K562 (cell line): ENCODE data around the gene ZNF140. TPM values are rescaled to one million over a fixed set of nuclear protein-coding genes. Genes with fewer than 3 reads are reported as not detected.

Experiments used
- EP300 ChIP-seq: IDR thresholded peaks from 2 replicates; pipeline ENCODE4 v1.6.1; 2012; ENCODE audit warnings: low read length, improper control_type of control experiment
- HDAC2 ChIP-seq: fragments of 450-650 bp; IDR thresholded peaks from 2 replicates; pipeline ENCODE4 v1.6.1; 2016; ENCODE audit warnings: mild to moderate bottlenecking
- HDAC8 ChIP-seq: fragments of 450-650 bp; IDR thresholded peaks from 2 replicates; pipeline ENCODE4 v1.6.1; 2016; ENCODE audit warnings: mild to moderate bottlenecking, missing genetic modification characterization, moderate library complexity, missing compliant biosample characterization
- TBL1XR1 ChIP-seq, 2 experiments: IDR thresholded peaks; 2 replicates each; pipeline ENCODE4 v1.6.1; 2012; ENCODE audit warnings: improper control_type of control experiment in 2 of 2, low read length in 2 of 2, mild to moderate bottlenecking in 1 of 2
- ZNF324 ChIP-seq: fragments of 250-450 bp; sonication (Bioruptor Pico); IDR thresholded peaks from 2 replicates; pipeline ENCODE4 v1.4.0; 2020; ENCODE audit warnings: mild to moderate bottlenecking
- polyA plus RNA-seq, 8 experiments: library from polyadenylated mRNA; depleted of rRNA in 4 of 8; stranded (reverse) in 5 of 8; unstranded in 3 of 8; fragments of >200 nt; fragmentation: Nextera tagmentation in 2 of 8; fragmentation: Illumina TruSeq in 1 of 8; extraction: Ambion mirVana in 2 of 8; extraction: Trizol in 1 of 8; gene quantifications; 2 replicates each; pipeline versions ENCODE4 v1.2.1 to v1.2.3, GENCODE V29; 2011 to 2014; ENCODE audit warnings: inconsistent platforms in 1 of 8, missing spikeins in 1 of 8
- total RNA-seq, 7 experiments: library from RNA; depleted of rRNA in 6 of 7; stranded (reverse); fragments of >200 nt in 6 of 7; fragmentation: Illumina TruSeq in 2 of 7; extraction: Trizol in 2 of 7; gene quantifications; 2 replicates each; pipeline versions ENCODE4 v1.2.1 to v1.2.3, GENCODE V29; 2011 to 2021; ENCODE audit warnings: low replicate concordance in 1 of 7
- TF ChIP-seq, protein P1 (sequence below), 2 experiments: fragments of 450-650 bp; formaldehyde crosslinking in 1 of 2; IDR thresholded peaks; 2 replicates each; pipeline versions ENCODE4 v1.4.0 to v1.6.1; 2014 to 2020; ENCODE audit warnings: mild to moderate bottlenecking in 2 of 2, borderline replicate concordance in 1 of 2, low read depth in 1 of 2
- TF ChIP-seq, protein P2 (sequence below): IDR thresholded peaks from 2 replicates; pipeline ENCODE4 v1.6.1; 2016; ENCODE audit warnings: missing genetic modification characterization, missing compliant biosample characterization
- TF ChIP-seq, protein P3 (sequence below), 2 experiments: IDR thresholded peaks; 2 replicates each; pipeline ENCODE4 v1.6.1; 2011; ENCODE audit warnings: borderline replicate concordance in 1 of 2, control low read depth in 1 of 2, low read depth in 1 of 2, low read length in 1 of 2, mild to moderate bottlenecking in 1 of 2, mixed read lengths in 1 of 2, moderate library complexity in 1 of 2; ENCODE audit not compliant: insufficient read depth in 1 of 2, insufficient read length in 1 of 2, poor library complexity in 1 of 2, severe bottlenecking in 1 of 2; ENCODE audit errors: extremely low read depth in 1 of 2
- TF ChIP-seq, protein P4 (sequence below): sonication (generic); formaldehyde crosslinking; IDR thresholded peaks from 2 replicates; pipeline ENCODE4 v1.8.1; 2023; ENCODE audit warnings: mild to moderate bottlenecking, missing genetic modification reagents
- TF ChIP-seq, protein P5 (sequence below): sonication (generic); formaldehyde crosslinking; IDR thresholded peaks from 2 replicates; pipeline ENCODE4 v1.8.0; 2022; ENCODE audit warnings: mild to moderate bottlenecking, low read depth, missing genetic modification reagents

Gene ZNF140
- total and polyA plus RNA-seq, 9 of the 15 experiments (the other 6 are each of a cell fraction or from before 2014, with no cell fraction given): 1.6 to 10.9 (median 5.3) TPM

DNA sequence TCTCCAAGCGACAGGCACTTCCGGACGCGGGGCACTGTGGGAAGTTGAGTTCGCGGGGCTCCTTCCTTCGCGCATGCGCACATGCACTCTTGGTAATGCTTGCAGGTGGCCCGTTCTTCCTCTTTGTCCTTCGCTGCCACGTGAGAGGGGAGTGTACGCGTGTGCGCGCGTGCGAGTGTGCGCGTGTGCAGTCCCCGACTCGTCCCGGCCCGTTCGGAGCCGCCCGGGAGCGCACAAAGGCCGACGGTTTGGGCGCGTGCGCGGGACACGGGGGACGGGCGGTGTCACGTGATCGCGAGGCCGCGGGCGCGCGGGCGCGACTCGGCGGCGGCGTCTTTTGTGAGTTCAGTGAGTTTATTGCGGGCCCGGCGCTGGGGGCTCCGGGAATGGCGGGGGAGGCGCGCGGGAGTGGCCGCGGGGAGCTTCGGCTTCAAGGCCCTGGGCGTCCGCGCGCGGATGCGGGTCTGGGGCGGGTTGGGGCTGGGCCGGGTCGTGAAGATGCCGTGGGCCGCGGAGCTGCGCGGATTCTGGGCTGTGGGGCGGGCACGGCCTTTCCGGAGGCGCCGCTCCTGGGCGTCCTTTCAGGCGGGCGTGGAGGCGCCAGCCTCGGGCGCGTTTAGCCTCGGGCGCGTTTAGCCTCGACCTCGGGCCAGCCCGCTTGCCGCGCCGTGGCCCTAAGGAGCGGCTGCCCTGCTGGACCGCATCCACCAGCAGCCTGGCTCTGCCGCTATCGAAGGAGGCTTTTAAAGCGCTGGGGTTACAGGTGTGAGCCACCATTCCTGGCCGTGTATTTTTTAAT, 43.3 kb upstream of the ZNF140 start, which contains the start of gene ZNF84 (continued):
- TF ChIP-seq, protein P1, sequence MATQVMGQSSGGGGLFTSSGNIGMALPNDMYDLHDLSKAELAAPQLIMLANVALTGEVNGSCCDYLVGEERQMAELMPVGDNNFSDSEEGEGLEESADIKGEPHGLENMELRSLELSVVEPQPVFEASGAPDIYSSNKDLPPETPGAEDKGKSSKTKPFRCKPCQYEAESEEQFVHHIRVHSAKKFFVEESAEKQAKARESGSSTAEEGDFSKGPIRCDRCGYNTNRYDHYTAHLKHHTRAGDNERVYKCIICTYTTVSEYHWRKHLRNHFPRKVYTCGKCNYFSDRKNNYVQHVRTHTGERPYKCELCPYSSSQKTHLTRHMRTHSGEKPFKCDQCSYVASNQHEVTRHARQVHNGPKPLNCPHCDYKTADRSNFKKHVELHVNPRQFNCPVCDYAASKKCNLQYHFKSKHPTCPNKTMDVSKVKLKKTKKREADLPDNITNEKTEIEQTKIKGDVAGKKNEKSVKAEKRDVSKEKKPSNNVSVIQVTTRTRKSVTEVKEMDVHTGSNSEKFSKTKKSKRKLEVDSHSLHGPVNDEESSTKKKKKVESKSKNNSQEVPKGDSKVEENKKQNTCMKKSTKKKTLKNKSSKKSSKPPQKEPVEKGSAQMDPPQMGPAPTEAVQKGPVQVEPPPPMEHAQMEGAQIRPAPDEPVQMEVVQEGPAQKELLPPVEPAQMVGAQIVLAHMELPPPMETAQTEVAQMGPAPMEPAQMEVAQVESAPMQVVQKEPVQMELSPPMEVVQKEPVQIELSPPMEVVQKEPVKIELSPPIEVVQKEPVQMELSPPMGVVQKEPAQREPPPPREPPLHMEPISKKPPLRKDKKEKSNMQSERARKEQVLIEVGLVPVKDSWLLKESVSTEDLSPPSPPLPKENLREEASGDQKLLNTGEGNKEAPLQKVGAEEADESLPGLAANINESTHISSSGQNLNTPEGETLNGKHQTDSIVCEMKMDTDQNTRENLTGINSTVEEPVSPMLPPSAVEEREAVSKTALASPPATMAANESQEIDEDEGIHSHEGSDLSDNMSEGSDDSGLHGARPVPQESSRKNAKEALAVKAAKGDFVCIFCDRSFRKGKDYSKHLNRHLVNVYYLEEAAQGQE (IDR thresholded peaks at IDR 0.05; ENCODE audit: borderline replicate concordance): peak; percentile 82
- TF ChIP-seq, protein P1 (CRISPR knock-in tag; IDR thresholded peaks at IDR 0.05; ENCODE audit: low read depth): peak; percentile 68; the same call in 1 of the 2 replicates
- TF ChIP-seq ZNF324 (CRISPR knock-in tag): no peak
- TF ChIP-seq, protein P2, sequence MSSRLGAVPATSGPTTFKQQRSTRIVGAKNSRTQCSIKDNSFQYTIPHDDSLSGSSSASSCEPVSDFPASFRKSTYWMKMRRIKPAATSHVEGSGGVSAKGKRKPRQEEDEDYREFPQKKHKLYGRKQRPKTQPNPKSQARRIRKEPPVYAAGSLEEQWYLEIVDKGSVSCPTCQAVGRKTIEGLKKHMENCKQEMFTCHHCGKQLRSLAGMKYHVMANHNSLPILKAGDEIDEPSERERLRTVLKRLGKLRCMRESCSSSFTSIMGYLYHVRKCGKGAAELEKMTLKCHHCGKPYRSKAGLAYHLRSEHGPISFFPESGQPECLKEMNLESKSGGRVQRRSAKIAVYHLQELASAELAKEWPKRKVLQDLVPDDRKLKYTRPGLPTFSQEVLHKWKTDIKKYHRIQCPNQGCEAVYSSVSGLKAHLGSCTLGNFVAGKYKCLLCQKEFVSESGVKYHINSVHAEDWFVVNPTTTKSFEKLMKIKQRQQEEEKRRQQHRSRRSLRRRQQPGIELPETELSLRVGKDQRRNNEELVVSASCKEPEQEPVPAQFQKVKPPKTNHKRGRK (tag): no peak
- TF ChIP-seq, protein P3, sequence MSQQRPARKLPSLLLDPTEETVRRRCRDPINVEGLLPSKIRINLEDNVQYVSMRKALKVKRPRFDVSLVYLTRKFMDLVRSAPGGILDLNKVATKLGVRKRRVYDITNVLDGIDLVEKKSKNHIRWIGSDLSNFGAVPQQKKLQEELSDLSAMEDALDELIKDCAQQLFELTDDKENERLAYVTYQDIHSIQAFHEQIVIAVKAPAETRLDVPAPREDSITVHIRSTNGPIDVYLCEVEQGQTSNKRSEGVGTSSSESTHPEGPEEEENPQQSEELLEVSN (IDR thresholded peaks at IDR 0.05; ENCODE audit: borderline replicate concordance in 1 of 2, extremely low read depth in 1 of 2, insufficient read depth in 1 of 2, insufficient read length in 1 of 2, low read depth in 1 of 2, low read length in 1 of 2, poor library complexity in 1 of 2, severe bottlenecking in 1 of 2): peak; percentile 86 to 92
- 0 out of 2 replicates have a peak, but pooled peaks have one; percentile 24 for TF ChIP-seq HDAC8 (tag)
- TF ChIP-seq, protein P4, sequence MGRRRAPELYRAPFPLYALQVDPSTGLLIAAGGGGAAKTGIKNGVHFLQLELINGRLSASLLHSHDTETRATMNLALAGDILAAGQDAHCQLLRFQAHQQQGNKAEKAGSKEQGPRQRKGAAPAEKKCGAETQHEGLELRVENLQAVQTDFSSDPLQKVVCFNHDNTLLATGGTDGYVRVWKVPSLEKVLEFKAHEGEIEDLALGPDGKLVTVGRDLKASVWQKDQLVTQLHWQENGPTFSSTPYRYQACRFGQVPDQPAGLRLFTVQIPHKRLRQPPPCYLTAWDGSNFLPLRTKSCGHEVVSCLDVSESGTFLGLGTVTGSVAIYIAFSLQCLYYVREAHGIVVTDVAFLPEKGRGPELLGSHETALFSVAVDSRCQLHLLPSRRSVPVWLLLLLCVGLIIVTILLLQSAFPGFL (CRISPR knock-in tag): no peak
- TF ChIP-seq HDAC2: 0 out of 2 replicates have a peak, but pooled peaks have one; percentile 9
- peak; percentile 8; the same call in 1 of the 2 replicates for TF ChIP-seq EP300
- TF ChIP-seq, protein P5, sequence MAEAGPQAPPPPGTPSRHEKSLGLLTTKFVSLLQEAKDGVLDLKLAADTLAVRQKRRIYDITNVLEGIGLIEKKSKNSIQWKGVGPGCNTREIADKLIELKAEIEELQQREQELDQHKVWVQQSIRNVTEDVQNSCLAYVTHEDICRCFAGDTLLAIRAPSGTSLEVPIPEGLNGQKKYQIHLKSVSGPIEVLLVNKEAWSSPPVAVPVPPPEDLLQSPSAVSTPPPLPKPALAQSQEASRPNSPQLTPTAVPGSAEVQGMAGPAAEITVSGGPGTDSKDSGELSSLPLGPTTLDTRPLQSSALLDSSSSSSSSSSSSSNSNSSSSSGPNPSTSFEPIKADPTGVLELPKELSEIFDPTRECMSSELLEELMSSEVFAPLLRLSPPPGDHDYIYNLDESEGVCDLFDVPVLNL (CRISPR knock-in tag): peak; percentile 48; the same call in 1 of the 2 replicates
- no peak for TF ChIP-seq TBL1XR1 (IDR thresholded peaks at IDR 0.05; ENCODE audit: low read length in 2 of 2)
